Parathyroid adenoma (tissue), 2 donors: ENCODE data around the gene STK32C.

ENCODE experiments used
- H2AFZ ChIP-seq: fragments of 300-600 bp; sonication (generic); one replicate; pipeline ENCODE4 v1.7.0; 2017; ENCODE audit warnings: antibody characterized with exemption, mild to moderate bottlenecking
- H3K27ac ChIP-seq: fragments of 300-600 bp; sonication (generic); one replicate; pipeline ENCODE4 v1.7.0; 2017
- H3K27me3 ChIP-seq: fragments of 300-600 bp; sonication (generic); one replicate; pipeline ENCODE4 v1.7.0; 2017; ENCODE audit warnings: low read length; ENCODE audit not compliant: control insufficient read depth, insufficient read depth
- H3K36me3 ChIP-seq: fragments of 300-600 bp; sonication (generic); one replicate; pipeline ENCODE4 v1.7.0; 2017; ENCODE audit warnings: low read length; ENCODE audit not compliant: control insufficient read depth, insufficient read depth
- H3K4me1 ChIP-seq: fragments of 300-600 bp; sonication (generic); one replicate; pipeline ENCODE4 v1.7.0; 2017; ENCODE audit warnings: control low read depth
- H3K4me2 ChIP-seq: fragments of 300-600 bp; sonication (generic); one replicate; pipeline ENCODE4 v1.7.0; 2017; ENCODE audit warnings: low read length
- H3K4me3 ChIP-seq: fragments of 300-600 bp; sonication (generic); one replicate; pipeline ENCODE4 v1.7.0; 2017; ENCODE audit warnings: low read depth, low read length
- H3K79me2 ChIP-seq: fragments of 300-600 bp; sonication (generic); one replicate; pipeline ENCODE4 v1.7.0; 2017; ENCODE audit warnings: control low read depth
- H3K9ac ChIP-seq: fragments of 300-600 bp; sonication (generic); one replicate; pipeline ENCODE4 v1.7.0; 2017; ENCODE audit warnings: mild to moderate bottlenecking
- H3K9me3 ChIP-seq: fragments of 300-600 bp; sonication (generic); one replicate; pipeline ENCODE4 v1.7.0; 2017; ENCODE audit warnings: low read length; ENCODE audit not compliant: control insufficient read depth
- TF ChIP-seq, protein P1 (sequence below): fragments of 300-600 bp; sonication (generic); IDR thresholded peaks from one replicate; pipeline ENCODE4 v1.7.0; 2017; ENCODE audit warnings: antibody characterized with exemption, mild to moderate bottlenecking
- donor health status: primary hyperparathyroidism.

Gene STK32C

DNA sequence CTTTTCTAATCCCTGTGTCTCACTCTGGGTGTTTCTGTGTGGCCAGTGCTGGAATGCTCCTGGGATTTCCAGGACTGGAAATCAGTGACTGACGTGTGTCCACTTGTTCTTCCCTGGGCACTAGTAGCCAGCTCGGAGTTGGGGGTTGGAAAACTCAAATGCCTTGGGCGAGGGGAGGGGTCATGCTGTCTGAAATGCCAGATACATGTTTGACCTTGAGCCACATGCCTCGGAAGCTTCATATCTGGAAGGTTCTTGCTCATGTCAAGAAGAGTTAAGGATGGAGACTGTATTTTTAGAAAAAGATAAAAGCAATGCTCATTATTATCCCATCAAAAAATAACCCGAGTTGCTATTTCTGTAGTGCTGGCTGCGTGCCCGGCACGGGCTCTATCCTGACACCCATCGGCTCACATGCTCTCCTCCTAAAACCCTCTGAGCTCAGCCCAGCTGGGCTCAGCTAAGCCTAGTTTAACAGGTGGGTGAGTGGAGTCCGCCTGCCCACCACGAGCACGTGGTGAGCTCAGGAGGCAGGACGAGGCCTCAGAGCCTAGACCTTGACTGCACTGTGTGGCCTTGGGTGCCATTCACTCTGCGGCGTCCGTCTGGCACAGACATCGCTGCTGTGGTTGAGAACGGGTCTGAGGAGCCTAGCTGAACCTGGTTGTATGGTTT lies 114.6 kb downstream of the STK32C start:
- Histone ChIP-seq H3K4me3 (no peak overlapping the region), H2AFZ (no peak overlapping the region), H3K9ac (no peak overlapping the region), H3K9me3 (no peaks in the 10 kb centered on the region), H3K4me2 (no peak overlapping the region), H3K4me1 (no peaks in the 10 kb centered on the region), H3K27me3 (no peaks in the 10 kb centered on the region), H3K27ac (no peak overlapping the region), H3K79me2 (no peaks in the 10 kb centered on the region), H3K36me3 (no peaks in the 10 kb centered on the region)
- TF ChIP-seq, protein P1, sequence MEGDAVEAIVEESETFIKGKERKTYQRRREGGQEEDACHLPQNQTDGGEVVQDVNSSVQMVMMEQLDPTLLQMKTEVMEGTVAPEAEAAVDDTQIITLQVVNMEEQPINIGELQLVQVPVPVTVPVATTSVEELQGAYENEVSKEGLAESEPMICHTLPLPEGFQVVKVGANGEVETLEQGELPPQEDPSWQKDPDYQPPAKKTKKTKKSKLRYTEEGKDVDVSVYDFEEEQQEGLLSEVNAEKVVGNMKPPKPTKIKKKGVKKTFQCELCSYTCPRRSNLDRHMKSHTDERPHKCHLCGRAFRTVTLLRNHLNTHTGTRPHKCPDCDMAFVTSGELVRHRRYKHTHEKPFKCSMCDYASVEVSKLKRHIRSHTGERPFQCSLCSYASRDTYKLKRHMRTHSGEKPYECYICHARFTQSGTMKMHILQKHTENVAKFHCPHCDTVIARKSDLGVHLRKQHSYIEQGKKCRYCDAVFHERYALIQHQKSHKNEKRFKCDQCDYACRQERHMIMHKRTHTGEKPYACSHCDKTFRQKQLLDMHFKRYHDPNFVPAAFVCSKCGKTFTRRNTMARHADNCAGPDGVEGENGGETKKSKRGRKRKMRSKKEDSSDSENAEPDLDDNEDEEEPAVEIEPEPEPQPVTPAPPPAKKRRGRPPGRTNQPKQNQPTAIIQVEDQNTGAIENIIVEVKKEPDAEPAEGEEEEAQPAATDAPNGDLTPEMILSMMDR = no peak

DNA sequence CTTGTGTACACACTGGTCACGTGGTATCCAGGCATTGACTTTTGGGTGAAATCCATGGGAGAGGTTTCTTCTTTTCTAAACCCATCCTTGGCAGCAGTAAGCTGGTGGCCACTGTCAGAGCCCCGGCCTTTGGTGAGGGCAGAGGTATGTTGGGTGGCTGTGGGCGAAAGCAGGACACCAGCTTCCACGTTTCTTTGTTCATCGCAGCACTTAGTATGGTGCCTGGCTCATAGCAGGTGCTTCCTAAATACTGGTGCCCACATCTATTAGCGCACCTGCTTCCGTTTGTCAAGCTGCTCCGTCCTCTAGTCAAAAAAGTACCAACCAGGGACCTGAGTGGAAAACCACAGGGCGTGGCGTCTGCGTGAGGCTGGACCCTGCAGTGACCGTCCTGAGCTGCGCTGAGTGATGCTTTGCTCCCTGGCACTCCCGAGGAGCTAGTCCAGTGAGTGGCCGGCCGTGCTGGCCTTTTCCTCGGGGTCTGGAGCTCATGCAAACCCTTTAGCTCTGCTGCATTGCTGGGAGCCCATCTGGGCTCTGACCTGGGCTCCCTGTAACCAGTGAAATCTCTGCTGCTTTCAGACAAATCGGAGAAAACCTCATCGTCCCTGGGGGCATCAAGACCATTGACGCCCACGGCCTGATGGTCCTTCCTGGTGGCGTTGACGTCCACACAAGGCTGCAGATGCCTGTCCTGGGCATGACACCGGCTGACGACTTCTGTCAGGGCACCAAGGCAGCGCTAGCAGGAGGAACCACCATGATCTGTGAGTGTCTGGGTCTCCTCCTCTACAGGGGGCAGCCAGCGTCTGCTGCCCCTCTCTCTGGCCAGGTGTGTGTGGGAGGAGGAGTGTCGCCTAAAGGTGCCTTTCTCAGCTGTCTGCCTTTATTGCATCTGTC lies 115.4 kb downstream of the STK32C start:
- Histone ChIP-seq H3K79me2 (no peaks in the 10 kb centered on the region), H3K9me3 (no peaks in the 10 kb centered on the region), H3K36me3 (no peaks in the 10 kb centered on the region), H3K4me1 (no peaks in the 10 kb centered on the region), H3K27ac (no peak overlapping the region), H3K4me2 (no peak overlapping the region), H3K9ac (no peak overlapping the region), H3K4me3 (no peak overlapping the region), H2AFZ (no peak overlapping the region), H3K27me3 (peaks cover 6% of the 10 kb centered on the region)
- TF ChIP-seq, protein P1 = no peak

DNA sequence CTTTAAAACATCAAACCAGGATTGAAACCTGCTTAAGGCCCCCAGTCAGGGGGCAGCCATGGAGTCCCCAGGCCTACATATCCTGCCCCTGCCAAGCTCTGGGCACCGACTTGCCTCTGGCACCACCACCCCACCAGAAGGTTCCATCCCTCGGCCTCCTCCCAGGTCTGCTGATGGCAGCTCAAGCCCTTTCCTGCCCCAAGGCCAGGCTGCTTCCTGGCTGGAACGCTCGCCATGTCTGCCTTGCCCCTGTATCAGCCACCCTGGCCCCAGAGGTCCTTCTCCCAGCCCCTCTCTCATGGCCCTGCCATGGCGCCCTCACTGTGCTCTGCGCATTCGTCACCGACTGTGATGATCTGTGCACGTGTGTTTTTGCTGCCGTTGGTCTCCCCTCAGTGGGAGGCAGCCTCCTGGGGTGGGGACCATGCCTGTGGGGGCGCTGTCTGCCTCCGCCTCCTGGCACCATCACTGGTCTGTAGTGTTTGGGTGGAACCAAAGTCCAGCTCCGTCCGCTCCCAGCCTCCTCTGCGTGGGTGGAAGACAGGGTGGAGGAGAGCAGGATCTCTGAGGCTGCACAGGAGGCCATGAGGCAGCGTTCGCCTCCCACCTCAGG lies 117.8 kb downstream of the STK32C start:
- Histone ChIP-seq H3K27ac (no peak overlapping the region), H3K27me3 (peaks cover 6% of the 10 kb centered on the region), H3K4me1 (peaks cover 4% of the 10 kb centered on the region), H3K4me2 (no peak overlapping the region), H2AFZ (no peak overlapping the region), H3K36me3 (no peaks in the 10 kb centered on the region), H3K4me3 (no peak overlapping the region), H3K79me2 (no peaks in the 10 kb centered on the region), H3K9me3 (no peaks in the 10 kb centered on the region), H3K9ac (no peak overlapping the region)
- TF ChIP-seq, protein P1 = no peak

DNA sequence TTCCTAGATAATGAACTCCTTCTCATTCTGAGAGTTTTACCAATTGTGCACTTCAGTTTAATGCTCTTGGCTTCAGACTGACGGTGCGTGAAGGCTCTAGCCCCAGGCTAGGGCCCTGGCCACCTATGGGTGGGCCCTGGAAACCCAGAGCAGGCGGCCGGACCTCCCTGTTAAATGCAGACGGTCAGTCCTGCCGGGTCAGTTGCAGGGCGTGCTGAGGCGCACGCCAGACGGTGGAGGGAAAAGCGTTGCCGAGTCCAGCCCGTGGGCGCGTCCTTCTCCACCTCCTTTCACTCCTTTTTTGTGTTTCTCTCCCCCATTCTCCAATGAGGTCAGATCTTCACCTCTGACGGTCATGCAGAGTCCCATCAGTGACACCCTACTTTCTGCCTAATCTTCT lies 118.7 kb downstream of the STK32C start:
- Histone ChIP-seq H3K27ac (no peak overlapping the region), H3K4me1 (peaks cover 4% of the 10 kb centered on the region), H3K9me3 (no peaks in the 10 kb centered on the region), H3K79me2 (no peaks in the 10 kb centered on the region), H2AFZ (no peak overlapping the region), H3K36me3 (no peaks in the 10 kb centered on the region), H3K4me3 (no peak overlapping the region), H3K9ac (no peak overlapping the region), H3K27me3 (peaks cover 6% of the 10 kb centered on the region), H3K4me2 (no peak overlapping the region)
- TF ChIP-seq, protein P1 = no peak
